ES-I3 (cell line): ENCODE results near the gene TGFBR3L.

Experiments used
- H3K36me3 ChIP-seq: 2 replicates; pipeline ENCODE4 v1.6.1; 2013; ENCODE audit warnings: mild to moderate bottlenecking, low read length, control low read depth, moderate library complexity; ENCODE audit not compliant: insufficient read depth
- H3K4me1 ChIP-seq: 2 replicates; pipeline ENCODE4 v1.6.1; 2013; ENCODE audit warnings: mild to moderate bottlenecking, control low read depth, low read length; ENCODE audit not compliant: insufficient read depth
- H3K9ac ChIP-seq: 2 replicates; pipeline ENCODE4 v1.6.1; 2013; ENCODE audit warnings: low read depth, mild to moderate bottlenecking, low read length, moderate library complexity
- H3K9me3 ChIP-seq: 2 replicates; pipeline ENCODE4 v1.6.1; 2013; ENCODE audit warnings: mild to moderate bottlenecking, low read length, moderate library complexity; ENCODE audit not compliant: control insufficient read depth, insufficient read depth

TGFBR3L gene

DNA sequence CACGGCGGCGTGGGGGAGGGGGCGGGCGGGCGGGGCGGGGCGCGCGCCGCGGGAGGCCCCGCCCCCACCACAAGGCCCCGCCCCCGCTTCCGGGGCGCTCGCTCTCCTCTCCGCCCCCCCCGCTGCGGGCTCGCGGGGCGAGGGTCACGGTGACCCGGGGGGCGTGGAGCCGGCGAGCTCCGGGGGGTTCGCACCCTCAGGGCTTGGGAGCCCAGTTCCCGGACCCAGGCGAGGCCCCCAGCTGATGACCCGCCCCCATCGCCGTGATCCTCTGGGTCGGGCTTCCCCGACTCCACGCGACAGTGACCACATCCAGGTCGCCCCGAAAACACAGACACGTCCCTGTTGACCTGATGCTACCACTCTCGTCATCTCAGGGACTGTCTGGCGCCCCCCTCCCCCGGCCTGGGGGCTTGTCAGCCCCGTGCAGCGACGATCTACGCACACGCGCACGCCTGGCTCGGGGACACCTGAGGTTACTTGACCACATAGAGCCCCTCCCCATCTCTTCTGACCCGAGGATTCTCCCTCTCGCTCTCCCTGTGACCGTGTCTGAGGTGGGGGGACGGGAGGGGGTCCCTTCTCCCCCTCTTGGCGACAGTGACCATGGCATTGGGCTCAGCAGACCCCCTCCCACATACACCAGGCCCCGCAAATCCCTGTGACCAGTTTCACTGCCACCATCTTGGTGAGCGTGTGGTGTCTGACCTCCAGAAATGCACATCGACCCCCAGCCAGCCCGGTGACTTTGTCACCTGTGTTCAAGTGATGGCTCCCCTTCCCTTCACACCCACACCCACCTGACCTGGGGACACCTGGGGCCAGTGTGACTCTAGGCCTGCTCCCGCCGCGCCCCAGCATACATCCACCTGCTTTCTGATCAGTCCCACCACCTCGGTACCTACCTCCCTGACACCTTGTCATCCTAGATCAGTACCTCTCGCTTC is 10.3 kb upstream of the TGFBR3L start:
- Histone ChIP-seq H3K9me3 (no peaks in the 10 kb centered on the region), H3K9ac (peak overlapping the region; percentile 74), H3K36me3 (no peaks in the 10 kb centered on the region; the same call in 1 of the 2 replicates), H3K4me1 (no peaks in the 10 kb centered on the region; the same call in 1 of the 2 replicates)

DNA sequence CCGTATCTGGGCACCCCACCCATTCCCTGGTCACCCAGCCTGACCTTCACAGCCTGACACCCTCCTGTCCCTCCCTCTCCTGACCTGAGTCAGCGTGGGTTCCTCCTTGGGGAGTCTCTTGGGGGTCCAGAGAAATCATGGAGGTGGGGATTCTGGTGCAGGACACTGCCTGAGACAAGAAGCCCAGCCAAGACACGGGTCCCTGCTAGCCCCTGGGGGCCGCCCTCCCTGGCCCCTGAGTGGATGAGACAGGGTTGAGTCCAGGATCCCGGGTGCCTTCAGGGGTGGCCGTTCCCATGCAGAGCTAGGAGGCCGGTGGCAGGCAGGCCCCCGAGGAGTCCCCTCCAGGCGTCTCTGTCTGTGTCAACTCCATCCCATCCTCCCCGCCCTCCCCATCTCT is 9.4 kb upstream of the TGFBR3L start:
- H3K36me3 ChIP-seq = no peaks in the 10 kb centered on the region; the same call in 1 of the 2 replicates
- no peaks in the 10 kb centered on the region; the same call in 1 of the 2 replicates for H3K4me1 ChIP-seq
- no peak overlapping the region for H3K9ac ChIP-seq
- H3K9me3 ChIP-seq = no peaks in the 10 kb centered on the region

DNA sequence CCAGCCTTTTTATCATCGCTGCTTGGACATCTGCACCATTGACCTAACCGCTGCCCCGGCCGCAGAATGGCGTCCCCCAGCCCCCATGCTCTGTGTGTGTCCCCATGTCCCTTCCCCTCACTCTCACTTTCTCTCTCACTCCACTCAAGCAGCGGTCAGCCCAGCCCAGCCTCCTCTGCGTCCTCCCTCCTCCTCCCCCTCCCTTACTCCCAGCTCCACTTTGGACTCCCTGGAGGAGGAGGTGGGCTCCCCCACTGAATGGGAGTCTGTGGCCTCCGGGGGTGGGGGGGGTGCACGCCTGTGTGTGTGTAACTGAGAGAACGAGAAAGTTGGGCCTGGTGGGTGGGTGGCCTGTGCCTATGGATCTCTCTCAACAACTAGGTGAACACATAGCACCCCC is 8.8 kb upstream of the TGFBR3L start:
- Histone ChIP-seq H3K4me1 (no peaks in the 10 kb centered on the region; the same call in 1 of the 2 replicates), H3K9me3 (no peaks in the 10 kb centered on the region), H3K9ac (no peak overlapping the region), H3K36me3 (no peaks in the 10 kb centered on the region; the same call in 1 of the 2 replicates)

DNA sequence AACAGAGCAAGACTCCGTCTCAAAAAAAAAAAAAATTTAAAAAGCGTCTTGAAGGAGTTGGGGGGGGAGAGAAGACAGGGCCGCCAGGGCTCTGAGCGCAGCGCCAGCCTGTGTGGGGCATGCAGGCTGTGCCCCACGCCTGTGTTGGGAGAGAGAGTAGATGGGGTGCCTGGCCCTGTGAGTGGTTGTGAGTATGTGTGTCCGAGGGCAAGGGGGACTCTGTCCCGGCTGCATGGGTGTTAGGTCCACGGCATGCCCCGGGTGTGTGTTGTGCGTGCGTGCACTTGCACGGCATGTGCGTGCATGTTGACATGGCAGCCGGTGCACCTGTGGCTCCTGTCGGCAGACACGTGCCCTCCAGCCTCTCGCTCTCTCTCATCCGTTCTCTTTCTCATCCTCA is 7.5 kb upstream of the TGFBR3L start:
- no peaks in the 10 kb centered on the region; the same call in 1 of the 2 replicates for H3K36me3 ChIP-seq
- no peak overlapping the region for H3K9ac ChIP-seq
- no peaks in the 10 kb centered on the region; the same call in 1 of the 2 replicates for H3K4me1 ChIP-seq
- no peaks in the 10 kb centered on the region for H3K9me3 ChIP-seq

DNA sequence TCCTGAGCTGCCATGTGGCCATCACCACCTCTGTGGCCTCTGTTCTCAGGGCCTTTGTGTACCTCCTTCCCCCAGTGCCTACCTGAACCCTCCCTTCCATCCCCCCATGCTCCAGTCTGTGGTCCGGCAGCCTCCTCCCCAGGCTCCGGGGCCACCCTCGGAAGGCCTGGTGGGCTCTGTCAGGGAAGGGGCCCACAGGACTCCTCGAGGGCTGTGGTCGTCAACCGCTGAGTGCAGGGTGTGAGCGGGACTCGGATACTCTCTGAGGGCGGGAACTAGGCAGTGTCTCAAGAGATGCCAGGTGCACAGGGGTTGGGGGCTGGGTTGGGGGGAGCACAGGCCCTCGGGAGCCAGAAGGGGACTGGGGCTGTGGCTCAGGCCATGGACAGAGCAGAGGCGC is 7.1 kb upstream of the TGFBR3L start:
- H3K9me3 ChIP-seq = no peaks in the 10 kb centered on the region
- no peak overlapping the region for H3K9ac ChIP-seq
- no peaks in the 10 kb centered on the region; the same call in 1 of the 2 replicates for H3K4me1 ChIP-seq
- H3K36me3 ChIP-seq = no peaks in the 10 kb centered on the region; the same call in 1 of the 2 replicates

DNA sequence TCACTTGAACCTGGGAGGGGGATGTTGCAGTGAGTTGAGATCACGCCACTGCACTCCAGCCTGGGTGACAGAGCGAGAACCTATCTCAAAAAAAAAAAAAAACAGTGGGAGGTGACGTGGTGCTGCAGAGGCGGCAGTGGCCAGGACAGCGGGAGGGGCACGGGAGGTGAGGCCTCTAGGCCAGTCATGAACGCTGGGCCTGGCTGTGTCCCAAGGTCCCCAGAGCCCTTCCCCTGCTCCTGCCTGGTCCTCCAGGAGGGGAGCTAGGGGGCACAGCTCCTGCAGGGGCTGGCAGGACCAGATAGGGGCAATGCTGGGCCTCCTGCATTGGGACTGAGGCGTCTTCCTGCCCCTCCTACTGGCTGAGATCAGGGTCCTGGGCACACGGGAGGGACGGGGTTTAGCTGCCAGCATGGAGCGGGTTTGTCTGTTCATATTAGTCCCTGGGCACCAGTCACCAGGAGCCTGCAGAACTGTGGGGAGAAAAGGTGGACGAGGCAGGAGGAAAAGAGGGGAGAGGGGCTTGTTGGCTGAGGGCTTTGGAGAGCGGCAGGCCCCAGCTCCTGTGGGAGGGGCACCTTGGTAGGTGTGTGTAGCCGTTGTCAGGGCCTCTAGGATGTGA is 6.4 kb upstream of the TGFBR3L start:
- Histone ChIP-seq H3K9ac (no peak overlapping the region), H3K36me3 (no peaks in the 10 kb centered on the region; the same call in 1 of the 2 replicates), H3K9me3 (no peaks in the 10 kb centered on the region), H3K4me1 (no peaks in the 10 kb centered on the region; the same call in 1 of the 2 replicates)

DNA sequence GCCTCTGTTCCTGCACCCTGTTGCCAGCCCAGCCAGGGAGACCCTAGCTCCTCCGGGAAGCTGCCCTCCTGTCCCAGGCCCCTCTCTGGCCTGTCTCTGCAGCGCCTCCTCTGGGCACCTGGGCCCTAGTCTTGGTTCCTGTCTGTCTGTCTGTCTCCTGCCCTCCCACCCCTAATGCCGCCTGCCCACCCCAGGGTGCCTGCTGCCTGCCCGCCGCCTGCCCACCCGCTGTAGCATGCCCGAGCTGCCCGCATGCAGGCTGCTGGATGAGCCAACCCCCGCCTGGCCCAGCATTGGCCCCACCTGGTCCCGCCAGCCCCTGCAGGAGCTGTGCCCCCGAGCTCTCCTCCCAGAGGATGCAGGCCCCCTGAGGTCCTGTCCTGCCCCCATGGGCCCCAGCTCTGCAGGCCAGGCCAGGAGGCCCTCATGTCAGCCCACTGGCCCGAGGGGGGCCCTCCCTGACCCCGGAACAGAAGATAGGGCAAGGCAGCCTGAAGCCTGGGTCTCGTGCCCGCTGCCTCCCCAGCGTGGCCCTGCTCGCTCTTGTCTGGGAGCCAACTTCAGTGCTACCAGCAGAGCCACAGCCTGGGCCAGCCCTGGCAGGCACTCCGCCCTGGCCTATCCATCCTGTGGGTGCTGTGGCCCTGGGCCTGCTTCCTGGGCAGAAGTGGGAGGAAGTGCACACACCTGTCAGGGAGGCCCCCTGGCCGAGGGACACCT is 5.7 kb upstream of the TGFBR3L start:
- no peaks in the 10 kb centered on the region; the same call in 1 of the 2 replicates for H3K36me3 ChIP-seq
- no peaks in the 10 kb centered on the region; the same call in 1 of the 2 replicates for H3K4me1 ChIP-seq
- H3K9me3 ChIP-seq = no peaks in the 10 kb centered on the region
- no peak overlapping the region for H3K9ac ChIP-seq

DNA sequence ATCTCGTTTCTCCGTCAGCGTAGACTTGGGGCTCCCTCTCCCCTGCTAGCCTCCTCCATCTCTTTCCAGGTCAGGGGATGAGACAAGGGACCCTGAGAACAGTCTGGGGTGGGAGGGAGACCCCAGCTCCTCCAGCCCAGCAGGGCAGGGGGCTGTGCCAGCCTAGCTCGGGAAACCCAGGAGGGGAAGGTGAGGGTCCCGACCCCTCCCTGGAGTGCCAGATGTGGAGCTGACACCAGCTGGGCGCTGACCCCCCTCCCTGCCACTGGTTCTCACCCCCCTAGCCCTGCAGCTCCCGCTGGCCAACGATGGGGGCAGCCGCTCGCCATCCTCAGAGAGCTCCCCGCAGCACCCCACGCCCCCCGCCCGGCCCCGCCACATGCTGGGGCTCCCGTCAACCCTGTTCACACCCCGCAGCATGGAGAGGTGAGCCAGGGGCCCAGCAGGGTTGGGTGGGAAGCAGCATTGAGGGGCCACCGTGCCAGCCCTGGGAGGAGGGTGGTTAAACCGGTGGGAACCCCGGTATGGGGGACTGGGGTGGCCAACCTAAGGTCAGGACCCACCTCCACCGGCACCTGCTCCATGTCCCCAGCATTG is 5.1 kb upstream of the TGFBR3L start:
- H3K4me1 ChIP-seq = no peaks in the 10 kb centered on the region; the same call in 1 of the 2 replicates
- no peaks in the 10 kb centered on the region for H3K9me3 ChIP-seq
- no peak overlapping the region for H3K9ac ChIP-seq
- no peaks in the 10 kb centered on the region; the same call in 1 of the 2 replicates for H3K36me3 ChIP-seq

DNA sequence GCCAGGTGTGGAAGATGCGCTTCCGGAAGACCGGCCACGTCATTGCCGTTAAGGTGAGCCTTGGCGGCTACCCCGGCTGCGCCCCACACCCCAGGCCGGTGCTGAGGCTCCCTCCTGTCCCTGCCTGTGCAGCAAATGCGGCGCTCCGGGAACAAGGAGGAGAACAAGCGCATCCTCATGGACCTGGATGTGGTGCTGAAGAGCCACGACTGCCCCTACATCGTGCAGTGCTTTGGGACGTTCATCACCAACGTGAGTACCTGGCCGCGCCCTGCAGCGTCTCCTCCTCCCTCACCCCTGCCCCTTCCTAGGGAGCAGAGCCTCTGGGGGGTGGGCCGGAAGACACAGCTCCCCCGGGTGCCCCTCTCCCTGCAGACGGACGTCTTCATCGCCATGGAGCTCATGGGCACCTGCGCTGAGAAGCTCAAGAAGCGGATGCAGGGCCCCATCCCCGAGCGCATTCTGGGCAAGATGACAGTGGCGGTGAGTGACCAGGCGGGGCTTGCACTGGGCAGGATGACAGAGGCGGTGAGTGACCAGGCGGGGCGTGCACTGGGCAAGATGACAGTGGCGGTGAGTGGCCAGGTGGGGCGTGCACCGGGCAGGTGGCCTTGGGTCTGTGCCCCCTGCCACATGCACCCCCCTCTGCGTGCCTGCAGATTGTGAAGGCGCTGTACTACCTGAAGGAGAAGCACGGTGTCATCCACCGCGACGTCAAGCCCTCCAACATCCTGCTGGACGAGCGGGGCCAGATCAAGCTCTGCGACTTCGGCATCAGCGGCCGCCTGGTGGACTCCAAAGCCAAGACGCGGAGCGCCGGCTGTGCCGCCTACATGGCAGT is 4.1 kb upstream of the TGFBR3L start:
- Histone ChIP-seq H3K9ac (no peak overlapping the region), H3K36me3 (no peaks in the 10 kb centered on the region; the same call in 1 of the 2 replicates), H3K4me1 (no peaks in the 10 kb centered on the region; the same call in 1 of the 2 replicates), H3K9me3 (no peaks in the 10 kb centered on the region)

DNA sequence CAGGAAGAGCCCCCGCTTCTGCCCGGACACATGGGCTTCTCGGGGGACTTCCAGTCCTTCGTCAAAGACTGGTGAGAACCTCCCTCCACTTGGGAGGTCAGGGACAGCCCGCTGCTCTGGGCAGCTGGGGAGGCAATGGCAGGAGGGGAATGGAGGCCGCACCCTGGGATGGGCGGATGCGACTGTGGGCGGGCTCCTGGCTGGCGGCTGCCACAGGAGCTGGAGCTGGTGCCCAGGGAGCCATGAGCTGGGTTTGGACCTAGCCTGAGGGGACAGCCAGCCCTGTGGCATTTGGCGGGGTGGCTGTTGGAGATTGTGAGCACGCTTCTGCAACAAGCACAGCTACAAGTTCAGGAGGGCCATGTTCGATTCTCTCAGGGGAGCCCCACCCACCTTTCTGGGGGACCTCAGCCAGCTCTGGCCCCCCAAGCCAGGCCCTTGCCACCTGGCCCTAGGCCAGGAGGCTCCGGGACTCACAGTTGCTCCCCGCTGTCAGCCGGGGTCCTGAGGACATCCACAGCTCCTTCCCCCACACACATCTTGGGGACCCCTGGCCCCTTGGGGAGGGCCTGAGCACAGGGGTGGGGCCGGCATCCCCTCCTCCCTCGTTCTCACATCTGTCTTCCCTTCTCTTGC is 3.0 kb upstream of the TGFBR3L start:
- no peaks in the 10 kb centered on the region for H3K9me3 ChIP-seq
- no peak overlapping the region for H3K9ac ChIP-seq
- H3K4me1 ChIP-seq = no peaks in the 10 kb centered on the region; the same call in 1 of the 2 replicates
- H3K36me3 ChIP-seq = no peaks in the 10 kb centered on the region; the same call in 1 of the 2 replicates

DNA sequence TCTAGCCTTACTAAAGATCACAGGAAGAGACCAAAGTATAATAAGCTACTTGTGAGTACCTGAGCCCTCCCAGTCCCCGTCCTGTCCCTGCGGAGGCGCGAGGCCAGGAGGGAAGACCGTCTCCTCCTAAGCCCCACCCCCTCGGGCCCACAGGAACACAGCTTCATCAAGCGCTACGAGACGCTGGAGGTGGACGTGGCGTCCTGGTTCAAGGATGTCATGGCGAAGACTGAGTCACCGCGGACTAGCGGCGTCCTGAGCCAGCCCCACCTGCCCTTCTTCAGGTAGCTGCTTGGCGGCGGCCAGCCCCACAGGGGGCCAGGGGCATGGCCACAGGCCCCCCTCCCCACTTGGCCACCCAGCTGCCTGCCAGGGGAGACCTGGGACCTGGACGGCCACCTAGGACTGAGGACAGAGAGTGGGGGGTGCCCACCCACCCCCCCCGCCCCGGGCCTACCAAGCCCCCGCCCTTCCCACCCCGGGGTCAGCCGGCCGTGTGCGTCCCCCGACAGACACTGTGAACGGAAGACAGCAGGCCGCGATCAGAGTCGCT is 2.4 kb upstream of the TGFBR3L start:
- Histone ChIP-seq H3K9ac (no peak overlapping the region), H3K4me1 (no peaks in the 10 kb centered on the region; the same call in 1 of the 2 replicates), H3K36me3 (no peaks in the 10 kb centered on the region; the same call in 1 of the 2 replicates), H3K9me3 (no peaks in the 10 kb centered on the region)

DNA sequence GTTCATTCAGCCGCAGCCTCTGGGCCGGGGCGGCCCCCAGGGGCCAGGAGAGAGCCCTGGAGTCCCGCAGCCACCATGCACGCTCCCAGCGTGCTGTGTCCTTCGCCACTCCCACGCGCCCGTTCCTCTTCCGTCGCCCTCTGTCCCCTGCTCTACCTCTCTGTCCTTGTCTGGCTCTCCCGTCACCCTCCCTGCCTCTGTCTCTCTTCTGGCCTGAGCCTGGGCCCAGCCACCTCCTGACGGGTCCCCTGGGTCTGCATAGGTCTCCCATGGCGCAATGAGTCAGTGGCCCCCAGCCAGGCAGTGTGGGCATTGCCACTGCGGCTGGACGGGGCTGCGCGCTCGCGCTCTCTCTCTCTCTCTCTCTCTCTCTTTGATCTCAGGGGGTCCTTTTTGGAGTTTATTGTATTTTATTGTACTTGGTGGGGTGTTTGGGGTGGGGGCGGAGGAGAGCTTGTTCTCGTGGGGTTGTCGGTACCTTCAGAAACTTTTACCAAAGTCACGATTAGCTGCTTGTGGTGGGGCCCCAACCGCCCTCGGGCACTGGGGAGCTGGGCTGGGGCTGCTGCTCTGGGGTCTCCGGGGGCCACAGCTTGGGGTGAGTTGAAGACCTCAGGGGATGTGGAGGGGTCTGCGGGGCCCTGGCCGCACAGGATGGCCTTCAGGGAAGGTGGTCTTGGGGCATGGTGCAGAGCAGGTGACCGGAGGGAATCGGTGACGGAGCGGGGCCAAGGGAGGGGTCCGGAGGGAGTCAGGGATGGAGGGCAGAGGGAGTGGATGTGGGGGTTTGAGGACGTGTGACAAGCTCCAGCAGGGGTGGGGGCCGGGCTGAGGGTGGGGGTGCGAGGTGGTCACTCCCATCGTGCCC is 1.7 kb upstream of the TGFBR3L start:
- Histone ChIP-seq H3K36me3 (no peaks in the 10 kb centered on the region), H3K9ac (no peak overlapping the region), H3K4me1 (no peaks in the 10 kb centered on the region; the same call in 1 of the 2 replicates), H3K9me3 (no peaks in the 10 kb centered on the region)
